Subcutaneous abdominal adipose tissue (tissue), 5 donors: ENCODE data around the gene KIR2DL3.
"Not testable (repeated sequence)": the region's sequence is repeated elsewhere in the genome, so short reads cannot be mapped to it uniquely, and the experiment has no call there.

Experiments used
- H3K27ac ChIP-seq: one replicate; pipeline ENCODE4 v1.7.0; 2013; ENCODE audit warnings: low read depth, mild to moderate bottlenecking, inconsistent platforms, low read length, moderate library complexity
- H3K27me3 ChIP-seq, 5 donors: one replicate each; pipeline ENCODE4 v1.7.0; 2013; ENCODE audit warnings: low read length in 5 of 5, inconsistent platforms in 1 of 5; ENCODE audit not compliant: control insufficient read depth in 5 of 5, insufficient read depth in 4 of 5
- H3K36me3 ChIP-seq, 5 donors: one replicate each; pipeline ENCODE4 v1.7.0; 2013; ENCODE audit warnings: low read length in 5 of 5; ENCODE audit not compliant: control insufficient read depth in 5 of 5, insufficient read depth in 5 of 5
- H3K4me1 ChIP-seq, 5 donors: one replicate each; pipeline ENCODE4 v1.7.0; 2013; ENCODE audit warnings: low read length in 5 of 5, mild to moderate bottlenecking in 3 of 5, moderate library complexity in 1 of 5; ENCODE audit not compliant: control insufficient read depth in 5 of 5, insufficient read depth in 5 of 5
- H3K4me3 ChIP-seq, 5 donors: one replicate each; pipeline ENCODE4 v1.7.0; 2013; ENCODE audit warnings: low read length in 5 of 5, low read depth in 1 of 5
- H3K9ac ChIP-seq, 5 donors: one replicate each; pipeline ENCODE4 v1.7.0; 2013; ENCODE audit warnings: low read length in 5 of 5, mild to moderate bottlenecking in 4 of 5, moderate library complexity in 3 of 5
- H3K9me3 ChIP-seq, 5 donors: one replicate each; pipeline ENCODE4 v1.7.0; 2013; ENCODE audit warnings: low read length in 5 of 5; ENCODE audit not compliant: control insufficient read depth in 5 of 5
- donor health status: healthy.
- donor health status: healthy.
- donor health status: healthy.
- donor health status: healthy.
- donor health status: healthy.

KIR2DL3 gene

DNA sequence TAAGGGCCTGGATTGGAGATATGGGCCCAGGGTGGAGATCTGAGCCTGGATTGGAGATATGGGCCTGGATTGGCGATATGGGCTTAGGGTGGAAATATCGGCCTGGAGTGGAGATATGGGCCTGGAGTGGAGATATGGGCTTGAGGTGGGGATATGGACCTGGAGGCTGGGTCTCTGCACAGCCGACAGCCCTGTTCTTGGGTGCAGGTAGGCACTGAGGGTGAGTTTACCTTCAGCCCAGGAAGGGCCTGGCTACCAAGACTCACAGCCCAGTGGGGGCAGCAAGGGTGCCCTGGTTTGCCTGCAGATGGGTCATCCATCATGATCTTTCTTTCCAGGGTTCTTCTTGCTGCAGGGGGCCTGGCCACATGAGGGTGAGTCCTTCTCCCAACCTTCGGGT is 32.2 kb downstream of the KIR2DL3 start:
- not testable (repeated sequence) for H3K9me3 ChIP-seq, H3K4me1 ChIP-seq, H3K4me3 ChIP-seq, H3K27me3 ChIP-seq, H3K36me3 ChIP-seq, H3K9ac ChIP-seq, H3K27ac ChIP-seq

DNA sequence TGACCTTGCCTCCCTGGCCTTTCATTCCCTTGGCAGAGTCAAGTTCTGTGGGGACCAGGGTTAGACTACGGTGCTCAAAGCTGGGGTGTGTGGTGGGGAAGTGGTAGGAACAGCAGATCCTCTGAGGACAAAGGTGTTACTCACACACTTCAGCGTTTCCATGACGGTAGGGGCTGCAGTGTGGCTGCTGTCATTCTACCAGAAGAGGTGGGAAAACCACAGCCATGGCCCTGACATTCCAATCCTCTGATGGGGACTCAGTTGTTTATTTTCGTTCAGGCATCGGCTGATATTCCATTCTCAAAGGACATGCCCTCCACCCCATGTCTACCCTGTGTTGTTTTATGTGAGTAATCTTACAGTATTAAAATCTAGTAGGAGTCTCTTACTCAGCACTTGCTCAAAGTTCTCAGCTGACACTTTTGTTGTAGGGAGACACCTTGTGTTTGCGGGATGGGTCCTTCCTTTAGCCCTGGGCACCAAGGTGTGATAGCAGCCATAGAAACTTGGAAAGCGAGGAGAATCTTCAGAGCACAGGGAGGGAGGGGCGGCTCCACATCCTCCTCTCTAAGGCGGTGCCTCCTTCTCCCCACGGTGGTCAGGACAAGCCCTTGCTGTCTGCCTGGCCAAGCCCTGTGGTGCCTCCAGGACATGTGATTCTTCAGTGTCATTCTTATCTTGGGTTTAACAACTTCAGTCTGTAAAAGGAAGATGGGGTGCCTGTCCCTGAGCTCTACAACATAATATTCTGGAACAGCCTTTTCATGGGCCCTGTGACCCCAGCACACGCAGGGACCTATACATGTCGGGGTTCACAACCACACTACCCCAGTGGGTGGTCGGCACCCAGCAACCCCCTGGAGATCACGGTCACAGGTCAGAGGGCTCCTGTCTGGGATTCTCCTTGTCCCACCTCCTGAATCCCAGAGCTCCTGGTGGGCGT is 33.0 kb downstream of the KIR2DL3 start:
- not testable (repeated sequence) for H3K4me1 ChIP-seq, H3K9ac ChIP-seq, H3K4me3 ChIP-seq, H3K36me3 ChIP-seq, H3K9me3 ChIP-seq, H3K27me3 ChIP-seq, H3K27ac ChIP-seq

DNA sequence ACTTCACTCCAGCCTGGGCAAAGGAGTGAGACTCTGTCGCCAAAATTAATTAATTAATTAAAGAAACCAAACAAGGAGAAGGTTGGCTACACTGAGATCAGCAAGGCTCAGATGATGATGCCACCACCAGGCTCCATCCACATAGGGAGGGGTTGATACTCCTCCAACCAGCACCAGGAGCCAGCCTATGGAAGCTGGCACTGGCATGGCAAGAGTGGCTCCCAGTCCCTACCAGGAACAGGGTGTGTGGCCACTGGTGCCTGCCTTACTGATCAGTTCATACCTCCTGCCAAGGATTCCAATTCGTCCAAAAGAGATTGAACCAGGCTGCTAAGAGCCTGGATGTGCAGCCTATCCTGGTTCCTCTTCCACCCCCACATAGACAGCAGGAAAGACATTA is 34.4 kb downstream of the KIR2DL3 start:
- H3K9ac ChIP-seq, H3K4me1 ChIP-seq, H3K36me3 ChIP-seq, H3K9me3 ChIP-seq, H3K4me3 ChIP-seq, H3K27me3 ChIP-seq, H3K27ac ChIP-seq: not testable (repeated sequence)

DNA sequence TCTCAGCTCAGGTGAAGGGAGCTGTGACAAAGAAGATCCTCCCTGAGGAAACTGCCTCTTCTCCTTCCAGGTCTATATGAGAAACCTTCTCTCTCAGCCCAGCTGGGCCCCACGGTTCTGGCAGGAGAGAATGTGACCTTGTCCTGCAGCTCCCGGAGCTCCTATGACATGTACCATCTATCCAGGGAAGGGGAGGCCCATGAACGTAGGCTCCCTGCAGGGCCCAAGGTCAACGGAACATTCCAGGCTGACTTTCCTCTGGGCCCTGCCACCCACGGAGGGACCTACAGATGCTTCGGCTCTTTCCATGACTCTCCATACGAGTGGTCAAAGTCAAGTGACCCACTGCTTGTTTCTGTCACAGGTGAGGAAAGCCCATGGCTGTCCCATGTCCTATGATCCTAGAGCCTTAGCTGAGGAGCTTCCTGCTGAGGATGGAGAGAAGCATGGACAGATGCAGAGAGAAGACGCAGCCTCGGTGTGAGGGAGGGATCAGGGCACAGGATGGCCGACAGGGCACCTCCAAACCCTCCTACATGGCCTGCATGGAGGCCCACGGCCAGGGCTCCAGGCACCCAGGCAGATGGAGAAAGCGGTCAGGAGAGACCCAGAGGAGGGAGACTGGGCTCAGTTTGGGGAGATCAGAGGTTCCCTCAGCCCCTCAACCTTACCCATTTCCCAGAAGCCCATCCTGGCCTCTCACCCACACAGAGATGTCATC is 36.9 kb downstream of the KIR2DL3 start:
- not testable (repeated sequence) for H3K27me3 ChIP-seq, H3K4me3 ChIP-seq, H3K9ac ChIP-seq, H3K36me3 ChIP-seq, H3K27ac ChIP-seq, H3K9me3 ChIP-seq, H3K4me1 ChIP-seq

DNA sequence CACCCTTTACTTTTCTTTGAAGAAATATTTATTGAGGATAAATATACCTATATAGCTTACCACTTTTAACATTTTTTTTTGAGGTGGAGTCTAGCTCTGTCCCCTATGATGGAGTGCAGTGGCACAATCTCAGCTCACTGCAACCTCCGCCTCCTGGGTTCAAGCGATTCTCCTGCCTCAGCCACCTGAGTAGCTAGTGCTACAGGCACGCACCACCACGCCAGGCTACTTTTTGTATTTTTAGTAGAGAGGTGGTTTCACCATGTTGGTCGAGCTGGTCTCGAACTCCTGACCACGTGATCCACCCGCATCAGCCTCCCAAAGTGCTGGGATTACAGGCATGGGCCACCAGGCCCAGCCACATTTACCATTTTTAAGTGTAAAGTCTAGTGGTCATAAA is 37.5 kb downstream of the KIR2DL3 start:
- H3K9me3 ChIP-seq, H3K36me3 ChIP-seq, H3K4me3 ChIP-seq, H3K4me1 ChIP-seq, H3K9ac ChIP-seq, H3K27ac ChIP-seq, H3K27me3 ChIP-seq: not testable (repeated sequence)

DNA sequence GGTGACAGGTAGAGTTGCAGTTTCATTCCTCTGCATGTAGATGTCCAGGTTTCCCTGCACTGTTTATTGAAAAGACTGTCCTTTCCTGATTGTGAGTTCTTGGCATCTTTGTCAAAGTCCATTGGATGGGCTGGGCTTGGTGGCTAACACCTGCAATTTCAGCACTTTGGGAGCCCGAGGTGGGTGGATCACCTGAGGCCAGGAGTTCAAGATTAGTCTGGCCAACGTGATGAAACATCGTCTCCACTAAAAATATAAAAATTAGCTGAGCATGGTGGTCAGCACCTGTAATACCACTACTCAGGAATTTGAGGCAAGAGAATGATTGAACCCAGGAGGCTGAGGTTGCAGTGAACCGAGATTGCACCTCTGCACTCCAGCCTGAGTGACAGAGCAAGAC is 39.5 kb downstream of the KIR2DL3 start:
- not testable (repeated sequence) for H3K27ac ChIP-seq, H3K9ac ChIP-seq, H3K27me3 ChIP-seq, H3K36me3 ChIP-seq, H3K4me3 ChIP-seq, H3K9me3 ChIP-seq, H3K4me1 ChIP-seq

DNA sequence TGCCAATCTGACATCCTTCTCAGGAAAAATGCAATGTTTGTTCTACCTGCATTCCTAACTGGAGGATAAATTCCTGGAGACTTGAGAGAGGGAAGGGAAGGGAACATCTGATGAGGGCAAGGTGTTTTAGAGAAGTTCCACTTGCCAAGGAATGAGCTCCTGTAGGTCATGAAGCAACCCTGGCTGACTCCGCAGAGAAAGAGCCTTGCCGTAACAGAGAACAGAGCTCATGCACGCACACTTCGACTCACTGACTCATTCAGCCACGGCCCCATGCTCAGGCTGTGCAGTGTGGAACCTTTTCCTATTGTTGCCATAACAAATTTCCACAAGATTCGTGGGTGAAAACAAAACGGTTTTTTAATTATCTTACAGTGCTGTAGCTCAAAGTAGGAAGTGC is 40.6 kb downstream of the KIR2DL3 start:
- not testable (repeated sequence) for H3K27ac ChIP-seq, H3K36me3 ChIP-seq, H3K27me3 ChIP-seq, H3K4me1 ChIP-seq, H3K9me3 ChIP-seq, H3K9ac ChIP-seq, H3K4me3 ChIP-seq

DNA sequence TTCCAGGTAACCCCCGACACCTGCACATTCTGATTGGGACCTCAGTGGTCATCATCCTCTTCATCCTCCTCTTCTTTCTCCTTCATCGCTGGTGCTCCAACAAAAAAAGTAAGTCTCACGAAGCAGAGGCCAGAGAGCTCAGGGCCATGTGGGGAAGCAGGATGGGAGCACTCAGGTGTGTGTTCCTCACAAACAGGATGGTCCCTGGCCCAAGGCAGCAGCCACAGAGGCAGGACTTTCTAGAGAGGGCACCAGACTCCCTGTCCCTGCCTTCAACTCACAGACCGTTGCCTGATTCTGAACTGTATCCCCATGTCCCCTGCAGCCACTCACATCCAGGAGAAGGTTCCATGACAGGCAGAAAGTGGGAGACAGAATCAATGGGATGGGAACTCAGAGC is 44.6 kb downstream of the KIR2DL3 start:
- not testable (repeated sequence) for H3K9me3 ChIP-seq, H3K4me3 ChIP-seq, H3K4me1 ChIP-seq, H3K27me3 ChIP-seq, H3K27ac ChIP-seq, H3K9ac ChIP-seq, H3K36me3 ChIP-seq

DNA sequence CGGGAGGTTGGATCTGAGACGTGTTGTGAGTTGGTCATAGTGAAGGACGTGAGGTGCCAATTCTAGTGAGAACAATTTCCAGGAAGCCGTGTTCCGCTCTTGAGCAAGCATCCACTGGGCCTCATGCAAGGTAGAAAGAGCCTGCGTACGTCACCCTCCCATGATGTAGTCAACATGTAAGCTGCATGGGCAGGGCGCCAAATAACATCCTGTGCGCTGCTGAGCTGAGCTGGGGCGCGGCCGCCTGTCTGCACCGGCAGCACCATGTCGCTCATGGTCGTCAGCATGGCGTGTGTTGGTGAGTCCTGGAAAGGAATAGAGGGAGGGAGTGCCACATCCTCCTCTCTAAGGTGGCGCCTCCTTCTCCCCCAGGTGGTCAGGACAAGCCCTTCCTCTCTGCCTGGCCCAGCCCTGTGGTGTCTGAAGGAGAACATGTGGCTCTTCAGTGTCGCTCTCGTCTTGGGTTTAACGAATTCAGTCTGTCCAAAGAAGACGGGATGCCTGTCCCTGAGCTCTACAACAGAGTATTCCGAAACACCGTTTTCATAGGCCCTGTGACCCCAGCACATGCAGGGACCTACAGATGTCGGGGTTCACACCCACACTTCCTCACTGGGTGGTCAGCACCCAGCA is 47.9 kb downstream of the KIR2DL3 start:
- H3K27me3 ChIP-seq, H3K9ac ChIP-seq, H3K9me3 ChIP-seq, H3K27ac ChIP-seq, H3K36me3 ChIP-seq, H3K4me1 ChIP-seq, H3K4me3 ChIP-seq: not testable (repeated sequence)

DNA sequence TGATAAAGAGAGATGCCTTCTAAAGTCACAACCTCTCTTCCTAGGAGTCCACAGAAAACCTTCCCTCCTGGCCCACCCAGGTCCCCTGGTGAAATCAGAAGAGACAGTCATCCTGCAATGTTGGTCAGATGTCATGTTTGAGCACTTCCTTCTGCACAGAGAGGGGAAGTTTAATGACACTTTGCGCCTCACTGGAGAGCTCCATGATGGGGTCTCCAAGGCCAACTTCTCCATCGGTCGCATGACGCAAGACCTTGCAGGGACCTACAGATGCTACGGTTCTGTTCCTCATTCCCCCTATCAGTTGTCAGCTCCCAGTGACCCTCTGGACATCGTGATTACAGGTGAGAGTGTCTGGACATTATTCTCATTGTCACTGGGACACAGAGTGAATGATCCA is 49.8 kb downstream of the KIR2DL3 start:
- H3K4me3 ChIP-seq = not testable (repeated sequence)

More for the DNA sequence above, 49.8 kb downstream of the KIR2DL3 start:
- H3K9ac ChIP-seq, H3K36me3 ChIP-seq, H3K9me3 ChIP-seq, H3K27ac ChIP-seq, H3K27me3 ChIP-seq, H3K4me1 ChIP-seq: not testable (repeated sequence)
